ENCODE results near the gene MCF2L. TPM values are rescaled to one million over a fixed set of nuclear protein-coding genes. Genes with fewer than 3 reads are reported as not detected.

Gene MCF2L
- total and polyA plus RNA-seq, 12 donors, result 29.6 to 99.8 (median 45.3) TPM

GRCh38 chr13:112962396-112962795 is 6.6 kb upstream of the MCF2L start:
- Histone ChIP-seq H3K4me1 (peaks cover 6 to 66% (median 16%) of the 10 kb centered on the region in 9 donors), H3K36me3 (no peaks in the 10 kb centered on the region), H3K27ac (peak overlapping the region in 1 of 10 donors; percentile 44), H3K4me3 (no peak overlapping the region), H3K27me3 (no peaks in the 10 kb centered on the region), H3K9me3 (no peaks in the 10 kb centered on the region)
- WGBS, 2 donors, result 73 to 79% methylated on average over 9 of the region's 9 CpGs
- intact Hi-C loops (cut with DNase I), result no loop called here
- no peak for TF ChIP-seq CTCF (IDR thresholded peaks at IDR 0.05)
- no peak for ATAC-seq
- DNase-seq, result no peak

- H3K27me3 ChIP-seq, result peaks cover 0 to 5% (median 0%) of the 10 kb centered on the region in 7 donors
- ATAC-seq (no peak), DNase-seq (no peak)
- H3K27ac ChIP-seq, result peak overlapping the region in 1 of 10 donors; percentile 44
- intact Hi-C loops (cut with DNase I), result no loop called here
- no peaks in the 10 kb centered on the region for H3K36me3 ChIP-seq
- TF ChIP-seq CTCF (IDR thresholded peaks at IDR 0.05), result no peak
- peaks cover 6 to 64% (median 16%) of the 10 kb centered on the region in 9 donors for H3K4me1 ChIP-seq
- 76 to 84% methylated on average over 16 of the region's 16 CpGs for WGBS, 2 donors
- H3K9me3 ChIP-seq, result no peaks in the 10 kb centered on the region
- H3K4me3 ChIP-seq, result no peak overlapping the region
Observed at GRCh38 chr13:112962911-112963625, 5.9 kb upstream of the MCF2L start.

- WGBS, 2 donors, result 92 to 93% methylated on average over 11 of the region's 11 CpGs
- Histone ChIP-seq H3K9me3 (no peaks in the 10 kb centered on the region), H3K36me3 (no peaks in the 10 kb centered on the region), H3K27ac (peak overlapping the region in 1 of 10 donors; percentile 44), H3K27me3 (peaks cover 0 to 10% (median 2%) of the 10 kb centered on the region in 7 donors), H3K4me1 (peaks cover 9 to 64% (median 20%) of the 10 kb centered on the region in 9 donors), H3K4me3 (no peak overlapping the region)
- intact Hi-C loops (cut with DNase I), result no loop called here
- no peak for DNase-seq
- TF ChIP-seq CTCF (IDR thresholded peaks at IDR 0.05), result no peak
- no peak for ATAC-seq
Observed at GRCh38 chr13:112963641-112964040, 5.4 kb upstream of the MCF2L start.

GRCh38 chr13:112964971-112965492 is 4.0 kb upstream of the MCF2L start:
- WGBS, 2 donors, result 35 to 48% methylated on average over 12 of the region's 12 CpGs
- Histone ChIP-seq H3K27ac (peak overlapping the region; percentile 46 to 83 (median 80)), H3K4me1 (peaks cover 5 to 65% (median 21%) of the 10 kb centered on the region in 9 donors), H3K27me3 (peaks cover 0 to 24% (median 6%) of the 10 kb centered on the region in 7 donors), H3K9me3 (no peaks in the 10 kb centered on the region), H3K36me3 (no peaks in the 10 kb centered on the region), H3K4me3 (peak overlapping the region in 3 of 10 donors; percentile 21 to 27 (median 25))
- no peak for TF ChIP-seq CTCF (IDR thresholded peaks at IDR 0.05)
- ATAC-seq (peak; percentile 23 to 79 (median 65)), DNase-seq (peak; percentile 48 to 67)
- intact Hi-C loops (cut with DNase I), result loop anchor here in 1 of 10 donors (5.0 kb wide), 1 partner anchor 257 kb away; no protein-coding TSS in a partner anchor
